CD4-positive, CD25-positive, alpha-beta regulatory T cell (primary cell): ENCODE results near the gene PLXDC2. TPM values are rescaled to one million over a fixed set of nuclear protein-coding genes. Genes with fewer than 3 reads are reported as not detected.

Source experiments
- ATAC-seq, 2 donors: fragments of 150-1000 bp; cut with Tn5 transposase; one replicate each; pipeline ENCODE4 v1.10.0; 2021; ENCODE audit warnings: low read depth in 2 of 2, moderate number of reproducible peaks in 2 of 2, moderate library complexity in 1 of 2
- DNase-seq, 3 donors: peaks; one replicate each; pipeline versions ENCODE4 v3.0.0 to v3.0.0-alpha.2; 2012 to 2022; ENCODE audit warnings: mixed read lengths in 1 of 3
- H3K27ac ChIP-seq: one replicate; pipeline ENCODE4 v1.7.0; 2013; ENCODE audit warnings: mild to moderate bottlenecking, low read length; ENCODE audit not compliant: insufficient read depth, poor library complexity, severe bottlenecking
- H3K27me3 ChIP-seq: one replicate; pipeline ENCODE4 v1.7.0; 2013; ENCODE audit warnings: low read length; ENCODE audit not compliant: control insufficient read depth, insufficient read depth
- H3K36me3 ChIP-seq: one replicate; pipeline ENCODE4 v1.7.0; 2013; ENCODE audit warnings: mild to moderate bottlenecking, low read length, moderate library complexity; ENCODE audit not compliant: control insufficient read depth, insufficient read depth
- H3K4me1 ChIP-seq: 2 replicates; pipeline ENCODE4 v1.7.0; 2013; ENCODE audit warnings: mild to moderate bottlenecking, low read length; ENCODE audit not compliant: insufficient read depth, control insufficient read depth, poor library complexity, severe bottlenecking
- H3K4me3 ChIP-seq: one replicate; pipeline ENCODE4 v1.7.0; 2013; ENCODE audit warnings: low read depth, mild to moderate bottlenecking, low read length, moderate library complexity
- H3K9me3 ChIP-seq, 2 experiments: 1 replicate in 1 of 2; 2 replicates in 1 of 2; pipeline ENCODE4 v1.7.0; 2013; ENCODE audit warnings: low read length in 2 of 2, mild to moderate bottlenecking in 1 of 2, moderate library complexity in 1 of 2; ENCODE audit not compliant: control insufficient read depth in 2 of 2
- H3K27ac Mint-ChIP-seq, 3 donors: one replicate each; pipeline ENCODE4 v1.8.0; 2020 to 2022; ENCODE audit warnings: mild to moderate bottlenecking in 3 of 3, mixed read lengths in 3 of 3, moderate library complexity in 2 of 3
- H3K27me3 Mint-ChIP-seq: one replicate; pipeline ENCODE4 v1.8.0; 2022; ENCODE audit warnings: mild to moderate bottlenecking, mixed read lengths
- H3K36me3 Mint-ChIP-seq: one replicate; pipeline ENCODE4 v1.8.0; 2020; ENCODE audit warnings: mixed read lengths
- H3K4me1 Mint-ChIP-seq, 4 donors: one replicate each; pipeline ENCODE4 v1.8.0; 2020 to 2022; ENCODE audit warnings: mixed read lengths in 4 of 4, mild to moderate bottlenecking in 1 of 4
- H3K4me3 Mint-ChIP-seq, 4 donors: one replicate each; pipeline ENCODE4 v1.8.0; 2020 to 2022; ENCODE audit warnings: mild to moderate bottlenecking in 4 of 4, mixed read lengths in 4 of 4, moderate library complexity in 3 of 4
- H3K9me3 Mint-ChIP-seq, 7 donors: one replicate each; pipeline ENCODE4 v1.8.0; 2020 to 2022; ENCODE audit warnings: mixed read lengths in 7 of 7, mild to moderate bottlenecking in 3 of 7, moderate library complexity in 2 of 7
- polyA plus RNA-seq, 4 donors: library from polyadenylated mRNA; unstranded; fragments of 300-500 nt; fragmentation: Illumina TruSeq; gene quantifications; one replicate each; pipeline ENCODE4 v1.2.3, GENCODE V29; 2021
- total RNA-seq: library from RNA; stranded (reverse); gene quantifications from one replicate; pipeline ENCODE4 v1.2.3, GENCODE V29; 2022

PLXDC2 gene
- total and polyA plus RNA-seq, 5 donors from 2014 or later = 0.03 to 1.8 (median 0.10) TPM; not detected in 2

DNA sequence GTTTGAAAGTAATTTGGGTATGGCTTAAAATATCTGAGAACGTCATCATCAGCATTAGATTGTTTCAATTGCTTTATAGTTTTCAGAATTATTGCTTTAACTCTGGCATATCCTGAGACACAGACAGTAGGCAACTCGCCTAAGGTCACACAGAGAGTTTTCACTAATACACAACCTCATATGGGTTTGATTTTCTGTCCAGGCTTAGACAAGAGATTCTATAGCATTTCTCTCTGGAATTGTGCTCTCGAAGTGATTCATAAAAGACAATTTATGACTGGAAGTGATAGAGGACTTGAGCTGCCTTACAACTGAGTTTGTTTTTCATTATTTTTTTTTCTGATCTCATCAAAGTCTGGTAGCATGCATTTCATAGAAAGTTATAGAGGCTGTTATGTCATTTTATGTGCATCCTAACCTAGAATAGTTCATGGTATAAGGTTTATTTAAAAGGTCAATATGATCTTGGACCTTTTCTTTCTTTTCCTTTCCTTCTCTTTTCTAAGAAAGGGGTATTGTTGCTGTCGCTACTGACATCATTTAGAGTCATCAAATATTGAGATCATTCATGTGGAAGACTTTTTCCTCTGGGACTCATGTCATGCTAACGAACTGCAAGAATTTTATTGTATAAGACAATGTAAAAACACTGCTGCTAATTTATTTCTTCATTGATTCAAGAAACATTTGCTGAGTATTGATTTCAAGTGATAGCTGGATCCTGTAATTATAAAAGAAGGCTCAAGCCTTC is 278.2 kb downstream of the PLXDC2 start:
- DNase-seq = no peak
- H3K9me3 Mint-ChIP-seq = peaks cover 2 to 30% (median 15%) of the 10 kb centered on the region in 7 donors
- H3K4me3 ChIP-seq = no peak overlapping the region
- no peak overlapping the region for H3K27ac Mint-ChIP-seq
- no peaks in the 10 kb centered on the region for H3K27me3 Mint-ChIP-seq
- no peaks in the 10 kb centered on the region for H3K36me3 ChIP-seq
- H3K4me1 ChIP-seq = no peaks in the 10 kb centered on the region
- no peaks in the 10 kb centered on the region for H3K36me3 Mint-ChIP-seq
- H3K27me3 ChIP-seq = no peaks in the 10 kb centered on the region
- ATAC-seq = no peak
- no peak overlapping the region for H3K4me3 Mint-ChIP-seq
- no peaks in the 10 kb centered on the region for H3K4me1 Mint-ChIP-seq
- H3K9me3 ChIP-seq = peaks cover 0 to 2% of the 10 kb centered on the region in 2 experiments
- H3K27ac ChIP-seq = no peak overlapping the region

- H3K36me3 ChIP-seq = no peaks in the 10 kb centered on the region
- no peaks in the 10 kb centered on the region for H3K4me1 ChIP-seq
- no peak overlapping the region for H3K27ac Mint-ChIP-seq
- H3K4me3 ChIP-seq = no peak overlapping the region
- H3K27me3 ChIP-seq = no peaks in the 10 kb centered on the region
- H3K27ac ChIP-seq = no peak overlapping the region
- H3K4me3 Mint-ChIP-seq = no peak overlapping the region
- no peak for ATAC-seq
- no peaks in the 10 kb centered on the region for H3K36me3 Mint-ChIP-seq
- H3K4me1 Mint-ChIP-seq = no peaks in the 10 kb centered on the region
- H3K27me3 Mint-ChIP-seq = no peaks in the 10 kb centered on the region
- H3K9me3 ChIP-seq = no peaks in the 10 kb centered on the region
- no peak for DNase-seq
- H3K9me3 Mint-ChIP-seq = peaks cover 4 to 27% (median 12%) of the 10 kb centered on the region in 7 donors
Measured at GRCh38 chr10:20100171-20100570, 283.9 kb downstream of the PLXDC2 start.

DNA sequence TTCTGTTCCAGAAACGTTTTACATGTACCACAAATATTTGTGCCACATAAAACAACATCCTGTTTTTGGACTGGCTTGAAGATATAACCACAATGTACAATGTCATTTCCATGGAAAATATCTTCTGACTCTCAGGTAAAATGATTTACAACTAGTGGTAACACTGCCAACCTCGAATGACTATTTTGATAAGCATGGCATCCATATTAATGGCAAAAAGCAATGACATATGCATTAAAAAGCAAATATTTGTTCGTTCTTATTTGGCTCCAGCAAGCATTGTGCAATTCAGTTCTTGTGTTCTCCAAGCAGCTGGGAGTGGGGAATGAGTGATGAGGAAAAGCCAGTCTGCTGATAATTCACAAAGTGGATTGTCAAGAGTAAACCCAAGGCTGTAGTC is 289.0 kb downstream of the PLXDC2 start:
- H3K4me1 Mint-ChIP-seq = no peaks in the 10 kb centered on the region
- H3K9me3 Mint-ChIP-seq = peaks cover 0 to 16% (median 6%) of the 10 kb centered on the region in 7 donors
- DNase-seq = no peak
- Histone ChIP-seq H3K36me3 (no peaks in the 10 kb centered on the region), H3K27me3 (no peaks in the 10 kb centered on the region), H3K9me3 (peaks cover 0 to 4% of the 10 kb centered on the region in 2 experiments), H3K4me1 (no peaks in the 10 kb centered on the region), H3K27ac (no peak overlapping the region), H3K4me3 (no peak overlapping the region)
- no peak for ATAC-seq
- no peaks in the 10 kb centered on the region for H3K36me3 Mint-ChIP-seq
- no peaks in the 10 kb centered on the region for H3K27me3 Mint-ChIP-seq
- H3K4me3 Mint-ChIP-seq = no peak overlapping the region
- H3K27ac Mint-ChIP-seq = no peak overlapping the region

- no peak overlapping the region for H3K27ac ChIP-seq
- no peaks in the 10 kb centered on the region for H3K4me1 Mint-ChIP-seq
- H3K9me3 ChIP-seq = peaks cover 0 to 4% of the 10 kb centered on the region in 2 experiments
- ATAC-seq (no peak), DNase-seq (no peak)
- no peak overlapping the region for H3K27ac Mint-ChIP-seq
- H3K27me3 ChIP-seq = no peaks in the 10 kb centered on the region
- H3K36me3 ChIP-seq = no peaks in the 10 kb centered on the region
- H3K36me3 Mint-ChIP-seq = no peaks in the 10 kb centered on the region
- no peaks in the 10 kb centered on the region for H3K27me3 Mint-ChIP-seq
- H3K4me1 ChIP-seq = no peaks in the 10 kb centered on the region
- no peak overlapping the region for H3K4me3 Mint-ChIP-seq
- H3K9me3 Mint-ChIP-seq = peaks cover 0 to 16% (median 6%) of the 10 kb centered on the region in 7 donors
- no peak overlapping the region for H3K4me3 ChIP-seq
Measured at GRCh38 chr10:20105931-20106330, 289.7 kb downstream of the PLXDC2 start.

DNA sequence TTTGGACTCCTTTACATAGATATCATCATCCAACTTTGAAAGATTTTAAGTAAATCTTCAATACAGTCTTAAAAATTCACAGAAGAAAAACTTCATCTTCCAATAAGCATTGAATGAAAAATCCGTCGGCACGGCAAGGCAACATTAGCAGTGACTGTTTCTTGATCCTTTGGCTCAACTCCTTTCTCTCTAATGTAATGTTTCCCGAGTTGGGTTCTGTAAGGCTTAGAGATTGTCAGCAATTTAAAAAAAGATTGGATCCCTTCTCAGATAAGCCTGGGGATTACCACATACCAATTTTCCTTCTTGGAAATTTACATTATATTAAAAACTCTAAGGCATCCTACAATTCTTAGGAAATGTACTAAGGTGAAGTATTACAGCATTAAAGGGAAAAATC is 291.8 kb downstream of the PLXDC2 start:
- Histone ChIP-seq H3K27ac (no peak overlapping the region), H3K4me1 (no peaks in the 10 kb centered on the region), H3K4me3 (no peak overlapping the region), H3K27me3 (no peaks in the 10 kb centered on the region), H3K9me3 (peaks cover 0 to 4% of the 10 kb centered on the region in 2 experiments), H3K36me3 (no peaks in the 10 kb centered on the region)
- H3K4me3 Mint-ChIP-seq = no peak overlapping the region
- H3K4me1 Mint-ChIP-seq = no peaks in the 10 kb centered on the region
- H3K27ac Mint-ChIP-seq = no peak overlapping the region
- H3K36me3 Mint-ChIP-seq = no peaks in the 10 kb centered on the region
- no peak for ATAC-seq
- no peak for DNase-seq
- no peaks in the 10 kb centered on the region for H3K27me3 Mint-ChIP-seq
- H3K9me3 Mint-ChIP-seq = peaks cover 2 to 11% (median 5%) of the 10 kb centered on the region in 7 donors

GRCh38 chr10:20109613-20110012 is 293.4 kb downstream of the PLXDC2 start:
- no peak overlapping the region for H3K27ac ChIP-seq
- Mint-ChIP-seq H3K27me3 (no peaks in the 10 kb centered on the region), H3K27ac (no peak overlapping the region), H3K36me3 (no peaks in the 10 kb centered on the region), H3K4me1 (no peaks in the 10 kb centered on the region), H3K9me3 (peaks cover 0 to 11% (median 5%) of the 10 kb centered on the region in 7 donors), H3K4me3 (no peak overlapping the region)
- no peaks in the 10 kb centered on the region for H3K36me3 ChIP-seq
- no peak for DNase-seq
- ATAC-seq = no peak
- no peaks in the 10 kb centered on the region for H3K4me1 ChIP-seq
- H3K9me3 ChIP-seq = peaks cover 4 to 5% of the 10 kb centered on the region in 2 experiments
- no peaks in the 10 kb centered on the region for H3K27me3 ChIP-seq
- no peak overlapping the region for H3K4me3 ChIP-seq

GRCh38 chr10:20110125-20111100 is 294.2 kb downstream of the PLXDC2 start:
- Mint-ChIP-seq H3K9me3 (peaks cover 0 to 11% (median 5%) of the 10 kb centered on the region in 7 donors), H3K36me3 (no peaks in the 10 kb centered on the region), H3K27ac (no peak overlapping the region), H3K4me1 (no peaks in the 10 kb centered on the region), H3K27me3 (no peaks in the 10 kb centered on the region), H3K4me3 (no peak overlapping the region)
- Histone ChIP-seq H3K4me1 (no peaks in the 10 kb centered on the region), H3K27ac (no peak overlapping the region), H3K4me3 (no peak overlapping the region), H3K27me3 (no peaks in the 10 kb centered on the region), H3K36me3 (no peaks in the 10 kb centered on the region), H3K9me3 (peaks cover 4 to 5% of the 10 kb centered on the region in 2 experiments)
- no peak for ATAC-seq
- DNase-seq = no peak
